ENCODE results near the gene GAB2. TPM values are rescaled to one million over a fixed set of nuclear protein-coding genes. Genes with fewer than 3 reads are reported as not detected.

GAB2 gene
- total RNA-seq, 4 donors from 2014 or later, result 26.3 to 84.8 (median 26.6) TPM

GRCh38 chr11:78190871-78191538, 226.6 kb downstream of the GAB2 start:
- Histone ChIP-seq H3K9me3 (no peaks in the 10 kb centered on the region), H3K36me3 (no peaks in the 10 kb centered on the region), H3K27ac (no peak overlapping the region), H3K4me1 (peaks cover 0 to 61% (median 20%) of the 10 kb centered on the region in 3 donors), H3K4me3 (no peak overlapping the region), H3K27me3 (no peaks in the 10 kb centered on the region)
- 59 to 95% methylated on average over 4 to 7 of the region's 14 CpGs for WGBS, 2 donors (ENCODE audit: low coverage in 1 of 2)
- TF ChIP-seq EP300 (IDR thresholded peaks at IDR 0.05), result no peak
- TF ChIP-seq CTCF (IDR thresholded peaks at IDR 0.05), result no peak
- TF ChIP-seq POLR2A (IDR thresholded peaks at IDR 0.05), result no peak
- no peak for TF ChIP-seq POLR2AphosphoS5 (IDR thresholded peaks at IDR 0.05)
- ATAC-seq, result no peak

- TF ChIP-seq EP300 (IDR thresholded peaks at IDR 0.05) (no peak), CTCF (IDR thresholded peaks at IDR 0.05) (no peak), POLR2AphosphoS5 (IDR thresholded peaks at IDR 0.05) (no peak), POLR2A (IDR thresholded peaks at IDR 0.05) (no peak)
- WGBS, 2 donors (ENCODE audit: low coverage in 1 of 2), result 0% methylated on average over 1 of the region's 3 CpGs; no CpG with 5 or more reads in 1 of the 2 donors
- no peaks in the 10 kb centered on the region for H3K27me3 ChIP-seq
- H3K36me3 ChIP-seq, result no peaks in the 10 kb centered on the region
- H3K4me1 ChIP-seq, result peaks cover 0 to 61% (median 20%) of the 10 kb centered on the region in 3 donors
- no peak for ATAC-seq
- H3K27ac ChIP-seq, result peak overlapping the region in 1 of 4 donors; percentile 3
- H3K4me3 ChIP-seq, result no peak overlapping the region
- no peaks in the 10 kb centered on the region for H3K9me3 ChIP-seq
Measured at GRCh38 chr11:78190374-78190773, 227.2 kb downstream of the GAB2 start.

GRCh38 chr11:78189851-78190250, 227.8 kb downstream of the GAB2 start:
- peaks cover 0 to 62% (median 20%) of the 10 kb centered on the region in 3 donors for H3K4me1 ChIP-seq
- H3K27me3 ChIP-seq, result no peaks in the 10 kb centered on the region
- WGBS, 2 donors (ENCODE audit: low coverage in 1 of 2), result 80% methylated on average over 2 of the region's 3 CpGs; no CpG with 5 or more reads in 1 of the 2 donors
- no peak for ATAC-seq
- H3K27ac ChIP-seq, result peak overlapping the region in 2 of 4 donors; percentile 86 to 93
- TF ChIP-seq POLR2A (IDR thresholded peaks at IDR 0.05) (no peak), POLR2AphosphoS5 (IDR thresholded peaks at IDR 0.05) (no peak), EP300 (IDR thresholded peaks at IDR 0.05) (no peak), CTCF (IDR thresholded peaks at IDR 0.05) (no peak)
- H3K9me3 ChIP-seq, result no peaks in the 10 kb centered on the region
- H3K36me3 ChIP-seq, result no peaks in the 10 kb centered on the region
- H3K4me3 ChIP-seq, result peak overlapping the region; percentile 70 to 83

GRCh38 chr11:78189174-78189724, 228.4 kb downstream of the GAB2 start:
- peaks cover 0 to 62% (median 20%) of the 10 kb centered on the region in 3 donors for H3K4me1 ChIP-seq
- no peaks in the 10 kb centered on the region for H3K27me3 ChIP-seq
- peak overlapping the region; percentile 70 to 83 for H3K4me3 ChIP-seq
- WGBS, 2 donors (ENCODE audit: low coverage in 1 of 2), result no CpG with 5 or more reads among the region's 18 CpGs
- no peak for ATAC-seq
- H3K36me3 ChIP-seq, result no peaks in the 10 kb centered on the region
- H3K9me3 ChIP-seq, result no peaks in the 10 kb centered on the region
- TF ChIP-seq POLR2A (IDR thresholded peaks at IDR 0.05) (no peak), CTCF (IDR thresholded peaks at IDR 0.05) (no peak), POLR2AphosphoS5 (IDR thresholded peaks at IDR 0.05) (no peak), EP300 (IDR thresholded peaks at IDR 0.05) (no peak)
- peak overlapping the region in 3 of 4 donors; percentile 86 to 95 (median 93) for H3K27ac ChIP-seq
